IMR-90 (cell line): ENCODE data around the gene SPATA46. TPM values are rescaled to one million over a fixed set of nuclear protein-coding genes. Genes with fewer than 3 reads are reported as not detected.

Source experiments
- ATAC-seq: fragments of 200-7000 bp; cut with Tn5 transposase; 2 replicates; pipeline ENCODE4 v1.9.1; 2020; ENCODE audit warnings: low read depth, mild to moderate bottlenecking, moderate library complexity
- BruUV-seq: library from RNA; stranded (reverse); fragments of 400-500 nt; replicated peaks from 2 replicates; lab custom pipeline; 2021; lab: Mats Ljungman, UMichigan
- CTCF ChIA-PET: fragments of 300-600 bp; formaldehyde crosslinking; extraction: SDS; loops from one replicate; lab custom pipeline; 2021; ENCODE audit warnings: antibody characterized with exemption; lab: Yijun Ruan, JAX
- POLR2A ChIA-PET: fragments of 300-600 bp; sonication (Branson Sonifier 250); formaldehyde crosslinking; loops from one replicate; lab custom pipeline; 2022; ENCODE audit warnings: antibody characterized with exemption; ENCODE audit not compliant: unreplicated experiment; lab: Charles Lee
- DNase-seq: peaks from one replicate; pipeline ENCODE4 v3.0.0; 2013
- H2AFZ ChIP-seq: replicated peaks from 2 replicates; pipeline ENCODE3; 2013; ENCODE audit warnings: low read length, mild to moderate bottlenecking; ENCODE audit not compliant: poor library complexity
- H2AK5ac ChIP-seq: 2 replicates; pipeline ENCODE4 v1.6.1; 2013; ENCODE audit warnings: low read depth, low read length, inconsistent platforms
- H2AK9ac ChIP-seq: replicated peaks from 2 replicates; pipeline ENCODE3; 2013; ENCODE audit warnings: mild to moderate bottlenecking, low read depth, low read length, moderate library complexity; ENCODE audit not compliant: poor library complexity
- H2BK120ac ChIP-seq: 2 replicates; pipeline ENCODE4 v1.6.1; 2013; ENCODE audit warnings: low read depth, low read length, inconsistent platforms
- H2BK15ac ChIP-seq: 3 replicates; pipeline ENCODE4 v1.6.1; 2013; ENCODE audit warnings: low read depth, low read length, inconsistent platforms
- H2BK20ac ChIP-seq: 2 replicates; pipeline ENCODE4 v1.6.1; 2013; ENCODE audit warnings: low read depth, mild to moderate bottlenecking, inconsistent platforms, low read length, moderate library complexity
- H2BK5ac ChIP-seq: 2 replicates; pipeline ENCODE4 v1.6.1; 2013; ENCODE audit warnings: mild to moderate bottlenecking, low read depth, low read length, inconsistent platforms; ENCODE audit not compliant: poor library complexity, severe bottlenecking
- H3K14ac ChIP-seq: replicated peaks from 2 replicates; pipeline ENCODE4 v1.6.1; 2013; ENCODE audit warnings: low read depth, low read length, inconsistent platforms
- H3K18ac ChIP-seq: 2 replicates; pipeline ENCODE4 v1.6.1; 2013; ENCODE audit warnings: low read depth, low read length, control low read depth
- H3K23ac ChIP-seq: 2 replicates; pipeline ENCODE4 v1.6.1; 2013; ENCODE audit warnings: low read depth, low read length, inconsistent platforms
- H3K27ac ChIP-seq: 2 replicates; pipeline ENCODE4 v1.5.1; 2013; ENCODE audit warnings: mild to moderate bottlenecking, control low read depth, low read length; ENCODE audit not compliant: insufficient read depth
- H3K27me3 ChIP-seq: 2 replicates; pipeline ENCODE4 v1.6.1; 2013; ENCODE audit warnings: low read length; ENCODE audit not compliant: control insufficient read depth, insufficient read depth
- H3K36me3 ChIP-seq: 2 replicates; pipeline ENCODE4 v1.6.1; 2013; ENCODE audit warnings: low read length, mixed read lengths; ENCODE audit not compliant: control insufficient read depth, insufficient read depth
- H3K4ac ChIP-seq: 2 replicates; pipeline ENCODE4 v1.6.1; 2013; ENCODE audit warnings: low read depth, low read length, inconsistent platforms
- H3K4me1 ChIP-seq: 2 replicates; pipeline ENCODE4 v1.6.1; 2013; ENCODE audit warnings: low read length, mixed read lengths; ENCODE audit not compliant: control insufficient read depth, insufficient read depth
- H3K4me2 ChIP-seq: 2 replicates; pipeline ENCODE4 v1.6.1; 2013; ENCODE audit warnings: low read depth, mild to moderate bottlenecking, control low read depth, low read length, moderate library complexity
- H3K4me3 ChIP-seq: 2 replicates; pipeline ENCODE4 v1.5.1; 2013; ENCODE audit warnings: low read depth, mild to moderate bottlenecking, control low read depth, low read length, moderate library complexity; ENCODE audit not compliant: insufficient read depth
- H3K56ac ChIP-seq: 2 replicates; pipeline ENCODE4 v1.6.1; 2013; ENCODE audit warnings: low read length, inconsistent platforms; ENCODE audit not compliant: insufficient read depth; ENCODE audit errors: extremely low read depth
- H3K79me1 ChIP-seq, 2 experiments: 2 replicates each; pipeline ENCODE4 v1.6.1; 2013; ENCODE audit warnings: low read length in 2 of 2, inconsistent platforms in 1 of 2, low read depth in 1 of 2
- H3K9ac ChIP-seq: 2 replicates; pipeline ENCODE4 v1.6.1; 2013; ENCODE audit warnings: low read depth, low read length, control low read depth
- H3K9me1 ChIP-seq: 2 replicates; pipeline ENCODE4 v1.6.1; 2013; ENCODE audit warnings: low read length, inconsistent platforms; ENCODE audit not compliant: insufficient read depth
- H3K9me3 ChIP-seq: 2 replicates; pipeline ENCODE4 v1.6.1; 2013; ENCODE audit warnings: low read length; ENCODE audit not compliant: control insufficient read depth, insufficient read depth
- H4K20me1 ChIP-seq: 2 replicates; pipeline ENCODE4 v1.6.1; 2013; ENCODE audit warnings: low read length, inconsistent platforms; ENCODE audit not compliant: insufficient read depth
- H4K5ac ChIP-seq: 2 replicates; pipeline ENCODE4 v1.6.1; 2013; ENCODE audit warnings: mild to moderate bottlenecking, low read depth, low read length, control low read depth
- H4K8ac ChIP-seq, 2 experiments: 2 replicates each; pipeline ENCODE4 v1.6.1; 2013; ENCODE audit warnings: low read depth in 2 of 2, low read length in 2 of 2, control low read depth in 1 of 2, inconsistent platforms in 1 of 2
- H4K91ac ChIP-seq: 2 replicates; pipeline ENCODE4 v1.6.1; 2013; ENCODE audit warnings: low read depth, low read length, inconsistent platforms; ENCODE audit not compliant: insufficient read depth
- BHLHE40 ChIP-seq: fragments of 150-350 bp; IDR thresholded peaks from 2 replicates; pipeline ENCODE4 v1.6.1; 2016; ENCODE audit warnings: mild to moderate bottlenecking, low read depth, low read length
- CEBPB ChIP-seq: IDR thresholded peaks from 2 replicates; pipeline ENCODE4 v1.6.1; 2012; ENCODE audit warnings: low read depth, low read length, improper control_type of control experiment
- CHD1 ChIP-seq: IDR thresholded peaks from 2 replicates; pipeline ENCODE4 v1.6.1; 2012; ENCODE audit warnings: low read depth, low read length, improper control_type of control experiment
- ELK1 ChIP-seq: fragments of 150-350 bp; IDR thresholded peaks from 2 replicates; pipeline ENCODE4 v1.6.1; 2016; ENCODE audit warnings: low read depth, mild to moderate bottlenecking, low read length, moderate library complexity, borderline replicate concordance
- FOS ChIP-seq: fragments of 150-350 bp; IDR thresholded peaks from 2 replicates; pipeline ENCODE4 v1.6.1; 2016; ENCODE audit warnings: low read depth, low read length
- MAZ ChIP-seq: IDR thresholded peaks from 2 replicates; pipeline ENCODE4 v1.6.1; 2012; ENCODE audit warnings: low read depth, mild to moderate bottlenecking, low read length, improper control_type of control experiment, moderate library complexity, borderline replicate concordance
- MXI1 ChIP-seq: IDR thresholded peaks from 2 replicates; pipeline ENCODE4 v1.6.1; 2012; ENCODE audit warnings: low read depth, mild to moderate bottlenecking, low read length, moderate library complexity, borderline replicate concordance
- NFE2L2 ChIP-seq: fragments of 150-350 bp; IDR thresholded peaks from 2 replicates; pipeline ENCODE4 v1.6.1; 2016; ENCODE audit warnings: low read depth, mild to moderate bottlenecking, low read length
- POLR2A ChIP-seq: IDR thresholded peaks from 2 replicates; pipeline ENCODE4 v1.6.1; 2012; ENCODE audit warnings: mild to moderate bottlenecking, low read depth, low read length
- RAD21 ChIP-seq: IDR thresholded peaks from 2 replicates; pipeline ENCODE4 v1.6.1; 2012; ENCODE audit warnings: low read length, improper control_type of control experiment
- RCOR1 ChIP-seq: IDR thresholded peaks from 2 replicates; pipeline ENCODE4 v1.6.1; 2012; ENCODE audit warnings: mild to moderate bottlenecking, low read length, improper control_type of control experiment; ENCODE audit not compliant: insufficient replicate concordance
- RFX5 ChIP-seq: IDR thresholded peaks from 2 replicates; pipeline ENCODE4 v1.8.0; 2012; ENCODE audit warnings: low read depth, mild to moderate bottlenecking, low read length, moderate library complexity
- USF2 ChIP-seq: fragments of 150-350 bp; IDR thresholded peaks from 2 replicates; pipeline ENCODE4 v1.6.1; 2017; ENCODE audit warnings: mild to moderate bottlenecking, antibody characterized with exemption, low read length, low read depth
- WGBS, 2 experiments: methylation state at CpG; one replicate each; pipeline versions ENCODE4 v1.1.5 to v1.1.7; 2013; ENCODE audit warnings: missing lambda C conversion rate in 2 of 2; ENCODE audit not compliant: insufficient read length in 1 of 2; ENCODE audit errors: extremely low coverage in 2 of 2; 5-methylcytosine and 5-hydroxymethylcytosine counted together
- dilution Hi-C: fragments of 300-500 bp; cut with HindIII; formaldehyde crosslinking; loops from one replicate; pipeline ENCODE4 v1.14.3; 2018; ENCODE audit warnings: low sequenced_read_pairs; ENCODE audit not compliant: unreplicated experiment
- in situ Hi-C: fragments of 300-500 bp; cut with MboI; formaldehyde crosslinking; loops from 3 replicates; pipeline ENCODE4 v1.14.3; 2019; ENCODE audit warnings: low sequenced_read_pairs, inconsistent platforms, mixed read lengths
- intact Hi-C: fragments of 100-400 bp; cut with micrococcal nuclease; formaldehyde crosslinking; loops from 2 replicates; pipeline ENCODE4 v1.10.0; 2022
- polyA plus RNA-seq, 3 experiments: library from polyadenylated mRNA; depleted of rRNA; stranded (reverse); fragments of >200 nt; gene quantifications; 2 replicates each; pipeline ENCODE4 v1.2.3, GENCODE V29; 2012; ENCODE audit warnings: low replicate concordance in 1 of 3
- total RNA-seq: library from RNA; depleted of rRNA; stranded (reverse); fragments of >200 nt; gene quantifications from 2 replicates; pipeline ENCODE4 v1.2.3, GENCODE V29; 2012

The SPATA46 gene
- total and polyA plus RNA-seq, 2 of the 4 experiments (the other 2 are of a cell fraction), result not detected

GRCh38 chr1:162374406-162374805 is 2.2 kb downstream of the SPATA46 start:
- no peak for TF ChIP-seq USF2
- TF ChIP-seq ELK1, result no peak
- no peak for TF ChIP-seq NFE2L2
- TF ChIP-seq BHLHE40, result no peak
- TF ChIP-seq RCOR1, result no peak
- TF ChIP-seq POLR2A, result no peak
- no peak for TF ChIP-seq RFX5
- TF ChIP-seq RAD21, result no peak
- TF ChIP-seq MAZ, result no peak
- TF ChIP-seq MXI1, result no peak
- no peak for TF ChIP-seq CHD1
- TF ChIP-seq CEBPB, result no peak
- TF ChIP-seq FOS, result no peak
- DNase-seq, result no peak
- no peak overlapping the region for H3K4me2 ChIP-seq
- H4K20me1 ChIP-seq, result no peaks in the 10 kb centered on the region
- H2AK5ac ChIP-seq, result no peak overlapping the region
- H2AFZ ChIP-seq, result no peak overlapping the region
- no peak overlapping the region for H3K4me3 ChIP-seq
- in situ Hi-C loops (no loop called here), dilution Hi-C loops (no loop called here), intact Hi-C loops (no loop called here)
- ATAC-seq, result no peak
- H2BK15ac ChIP-seq, result no peak overlapping the region
- no peak overlapping the region for H4K5ac ChIP-seq
- POLR2A ChIA-PET, result no interaction called here
- no peak overlapping the region for H3K14ac ChIP-seq
- H3K36me3 ChIP-seq, result no peaks in the 10 kb centered on the region
- H3K23ac ChIP-seq, result no peak overlapping the region
- WGBS, 2 experiments, result 73% methylated on average over 5 of the region's 9 CpGs; no CpG with 5 or more reads in 1 of the 2 experiments
- peaks cover 18% of the 10 kb centered on the region for H3K27me3 ChIP-seq
- no peak overlapping the region for H4K91ac ChIP-seq
- H3K4ac ChIP-seq, result no peak overlapping the region
- no peaks in the 10 kb centered on the region for H3K9me3 ChIP-seq
- no peaks in the 10 kb centered on the region for H3K9me1 ChIP-seq
- H4K8ac ChIP-seq, result no peak overlapping the region
- no peak overlapping the region for H3K9ac ChIP-seq
- no peak overlapping the region for H2BK120ac ChIP-seq
- CTCF ChIA-PET, result no interaction called here
- H3K56ac ChIP-seq, result no peak overlapping the region
- H3K27ac ChIP-seq, result no peak overlapping the region
- no peaks in the 10 kb centered on the region for H3K79me1 ChIP-seq
- BruUV-seq, result no TSS peak
- H3K4me1 ChIP-seq, result no peaks in the 10 kb centered on the region
- no peak overlapping the region for H2BK5ac ChIP-seq
- H2AK9ac ChIP-seq, result no peak overlapping the region
- H3K18ac ChIP-seq, result no peak overlapping the region
- H2BK20ac ChIP-seq, result no peak overlapping the region
